Stomach smooth muscle (tissue), 2 donors: ENCODE measurements around the gene ELFN2.

ENCODE experiments used
- H3K27ac ChIP-seq: one replicate; pipeline ENCODE4 v1.7.0; 2013; ENCODE audit warnings: mild to moderate bottlenecking, low read length, inconsistent platforms
- H3K27me3 ChIP-seq, 2 donors: one replicate each; pipeline ENCODE4 v1.7.0; 2013; ENCODE audit warnings: low read length in 2 of 2; ENCODE audit not compliant: insufficient read depth in 2 of 2, control insufficient read depth in 1 of 2
- H3K36me3 ChIP-seq, 2 donors: one replicate each; pipeline ENCODE4 v1.7.0; 2013; ENCODE audit warnings: low read length in 2 of 2; ENCODE audit not compliant: control insufficient read depth in 2 of 2, insufficient read depth in 2 of 2
- H3K4me1 ChIP-seq: one replicate; pipeline ENCODE4 v1.7.0; 2013; ENCODE audit warnings: low read length; ENCODE audit not compliant: control insufficient read depth, insufficient read depth
- H3K4me3 ChIP-seq, 2 donors: one replicate each; pipeline ENCODE4 v1.7.0; 2013; ENCODE audit warnings: low read length in 2 of 2
- H3K9ac ChIP-seq, 2 donors: one replicate each; pipeline ENCODE4 v1.7.0; 2013; ENCODE audit warnings: low read length in 2 of 2, mild to moderate bottlenecking in 1 of 2
- H3K9me3 ChIP-seq, 2 donors: one replicate each; pipeline ENCODE4 v1.7.0; 2013; ENCODE audit warnings: low read length in 2 of 2; ENCODE audit not compliant: control insufficient read depth in 2 of 2
- donor health status: healthy.
- donor health status: Pancreatic carcinoma.

The ELFN2 gene

DNA sequence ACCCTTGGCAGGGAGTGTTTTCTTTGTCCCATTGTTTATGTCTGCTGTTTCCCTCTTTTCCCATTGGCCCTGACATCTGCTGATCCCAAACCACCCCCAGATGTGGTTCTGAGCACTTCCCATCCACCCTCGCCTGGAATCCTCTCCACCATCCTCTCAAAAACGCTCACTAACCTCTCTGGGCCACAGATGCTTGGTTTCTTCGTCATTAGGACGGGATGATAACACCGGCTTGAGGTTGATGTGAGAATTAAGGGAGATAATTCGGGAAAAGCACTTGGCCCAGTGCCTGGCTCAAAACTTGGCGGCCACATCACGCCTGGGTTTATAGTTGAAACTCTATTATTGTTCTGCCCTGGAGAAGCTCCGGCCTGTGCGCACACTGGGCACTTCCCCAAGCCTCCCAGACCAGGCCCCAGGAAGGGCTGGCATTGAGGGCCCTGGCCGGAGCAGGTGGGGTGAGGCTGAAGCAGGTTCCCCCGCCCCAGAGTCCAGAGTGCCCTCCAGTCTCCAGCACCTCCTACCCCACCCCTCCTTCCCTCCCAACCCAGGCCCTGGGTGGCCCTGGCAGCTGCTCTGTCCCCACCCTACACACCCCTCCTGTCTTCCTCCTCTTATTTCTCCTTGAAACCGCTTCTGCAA, 81.3 kb downstream of the ELFN2 start:
- Histone ChIP-seq H3K27me3 (peaks cover 14 to 17% of the 10 kb centered on the region in 2 donors), H3K9ac (no peak overlapping the region), H3K27ac (no peak overlapping the region)

DNA sequence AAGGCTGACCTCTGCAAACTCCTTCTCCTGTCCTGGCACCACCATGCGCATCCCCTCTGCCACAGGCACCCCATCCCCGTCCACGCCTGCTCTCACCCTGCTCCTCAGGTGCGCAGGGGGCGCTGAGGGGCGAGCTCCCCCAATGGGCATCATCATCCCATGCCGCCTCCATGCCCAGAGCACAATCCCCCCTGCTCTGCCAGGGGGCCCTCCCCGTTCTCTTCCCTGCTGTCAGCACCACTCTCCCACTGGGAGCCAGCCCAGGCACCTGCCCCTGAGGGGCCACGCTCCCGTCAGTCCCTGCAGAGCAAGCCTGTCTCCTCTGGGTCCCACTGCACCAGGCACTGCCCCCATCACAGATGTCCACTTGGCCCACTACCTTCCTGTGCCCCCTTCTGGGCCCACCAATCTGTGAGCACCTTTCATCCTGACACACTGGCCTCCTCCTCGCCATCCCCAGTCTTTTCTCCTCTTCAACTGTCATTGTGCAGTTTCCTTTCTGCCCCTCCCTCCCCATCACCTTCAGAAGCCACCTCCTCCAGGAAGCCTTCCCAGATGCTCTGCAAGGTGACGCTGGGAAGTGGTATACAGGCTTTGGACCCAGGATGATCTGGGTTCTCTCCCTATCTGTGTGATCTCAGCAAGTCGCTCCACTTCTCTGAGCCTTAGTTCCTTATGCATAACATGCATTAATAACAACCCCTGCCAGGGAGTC, 82.4 kb downstream of the ELFN2 start:
- Histone ChIP-seq H3K4me3 (no peak overlapping the region), H3K9ac (no peak overlapping the region), H3K36me3 (no peaks in the 10 kb centered on the region), H3K4me1 (peaks cover 3% of the 10 kb centered on the region), H3K27me3 (peaks cover 15 to 17% of the 10 kb centered on the region in 2 donors), H3K9me3 (no peaks in the 10 kb centered on the region), H3K27ac (no peak overlapping the region)

More for the DNA sequence above, 81.3 kb downstream of the ELFN2 start:
- no peak overlapping the region for H3K4me3 ChIP-seq
- no peaks in the 10 kb centered on the region for H3K9me3 ChIP-seq
- H3K36me3 ChIP-seq = no peaks in the 10 kb centered on the region
- peaks cover 3% of the 10 kb centered on the region for H3K4me1 ChIP-seq

DNA sequence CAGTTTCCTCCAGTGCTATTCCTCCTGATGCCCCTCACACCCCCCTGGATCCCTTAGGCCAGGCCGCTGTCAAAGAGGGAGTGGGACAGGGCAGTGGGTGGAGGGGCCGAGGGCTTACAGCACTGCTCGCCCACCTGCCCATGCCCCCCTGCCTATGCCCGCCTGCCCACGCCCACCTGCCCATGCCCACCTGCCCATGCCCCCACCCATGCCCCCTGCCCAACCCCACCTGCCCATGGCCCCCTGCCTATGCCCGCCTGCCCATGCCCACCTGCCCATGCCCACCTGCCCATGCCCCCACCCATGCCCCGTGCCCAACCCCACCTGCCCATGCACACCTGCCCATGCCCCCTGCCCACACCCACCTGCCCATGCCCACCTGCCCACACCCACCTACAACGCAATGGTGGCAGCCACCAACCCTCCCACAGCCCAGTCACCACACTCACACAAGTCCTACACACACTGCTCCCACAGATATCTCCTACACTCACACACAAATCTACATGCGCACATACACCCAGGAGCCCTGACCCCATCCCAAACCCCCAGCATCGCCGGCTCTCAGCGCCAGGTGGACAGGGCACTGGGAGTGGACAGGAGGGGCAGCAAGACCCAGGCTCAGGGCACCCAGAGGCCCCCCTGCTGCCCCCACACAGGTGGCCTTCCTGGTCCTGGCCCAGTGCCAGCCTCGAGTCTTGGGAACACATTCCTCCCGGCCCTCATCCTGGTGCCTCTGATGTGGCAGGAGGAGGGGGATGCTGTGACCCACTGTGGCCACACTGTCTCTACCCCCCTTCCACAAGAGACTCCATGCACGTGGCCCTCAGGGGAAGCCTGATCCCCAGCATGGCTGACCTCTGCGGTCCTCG, 83.2 kb downstream of the ELFN2 start:
- no peaks in the 10 kb centered on the region for H3K36me3 ChIP-seq
- H3K9ac ChIP-seq = no peak overlapping the region
- no peak overlapping the region for H3K4me3 ChIP-seq
- peaks cover 17% of the 10 kb centered on the region in 2 donors for H3K27me3 ChIP-seq
- no peak overlapping the region for H3K27ac ChIP-seq
- peaks cover 3% of the 10 kb centered on the region for H3K4me1 ChIP-seq
- no peaks in the 10 kb centered on the region for H3K9me3 ChIP-seq

DNA sequence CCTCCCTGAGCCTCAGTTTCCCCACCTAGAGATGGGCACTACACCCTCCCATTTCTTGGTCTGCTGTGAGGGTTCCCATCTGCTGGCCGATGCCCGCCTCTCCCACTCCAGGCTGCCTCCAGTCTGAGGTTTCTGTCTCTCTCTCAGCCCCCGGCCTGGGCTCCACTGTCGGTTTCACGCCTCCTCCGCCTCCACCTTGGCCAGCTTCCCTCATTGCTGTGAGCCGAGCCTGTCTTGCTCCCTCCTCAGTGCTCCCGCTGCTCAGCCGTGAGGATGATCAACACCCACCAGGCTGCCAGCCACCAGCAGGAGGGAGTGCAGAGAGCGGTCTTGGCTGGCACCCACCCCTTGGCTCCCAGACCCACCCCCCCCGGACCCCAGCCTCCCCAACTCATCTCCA, 83.9 kb downstream of the ELFN2 start:
- H3K4me1 ChIP-seq = peaks cover 3% of the 10 kb centered on the region
- H3K9ac ChIP-seq = no peak overlapping the region
- peaks cover 21% of the 10 kb centered on the region in 2 donors for H3K27me3 ChIP-seq
- H3K9me3 ChIP-seq = no peaks in the 10 kb centered on the region
- H3K36me3 ChIP-seq = no peaks in the 10 kb centered on the region
- H3K4me3 ChIP-seq = no peak overlapping the region
- H3K27ac ChIP-seq = no peak overlapping the region

DNA sequence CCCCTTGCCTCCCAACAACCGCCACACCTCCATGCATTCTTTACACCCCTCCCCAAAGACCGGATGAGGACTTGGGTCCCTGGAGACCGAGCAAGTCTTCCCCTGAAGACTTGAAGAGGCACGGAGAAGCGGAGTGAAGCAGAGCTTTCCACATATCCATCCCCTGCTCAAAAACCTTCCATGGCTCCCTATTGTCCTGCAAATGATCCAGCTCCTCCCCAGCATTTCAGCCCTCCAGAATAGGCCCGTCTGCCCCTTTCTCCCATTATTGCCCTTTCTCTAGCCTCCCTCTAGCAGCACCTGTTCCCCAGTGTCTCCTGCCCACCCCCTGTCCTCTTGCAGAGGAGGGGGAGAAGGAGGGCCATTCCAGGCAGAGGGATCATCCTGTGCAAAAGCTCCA, 85.2 kb downstream of the ELFN2 start:
- no peaks in the 10 kb centered on the region for H3K9me3 ChIP-seq
- H3K27me3 ChIP-seq = peaks cover 23 to 26% of the 10 kb centered on the region in 2 donors

DNA sequence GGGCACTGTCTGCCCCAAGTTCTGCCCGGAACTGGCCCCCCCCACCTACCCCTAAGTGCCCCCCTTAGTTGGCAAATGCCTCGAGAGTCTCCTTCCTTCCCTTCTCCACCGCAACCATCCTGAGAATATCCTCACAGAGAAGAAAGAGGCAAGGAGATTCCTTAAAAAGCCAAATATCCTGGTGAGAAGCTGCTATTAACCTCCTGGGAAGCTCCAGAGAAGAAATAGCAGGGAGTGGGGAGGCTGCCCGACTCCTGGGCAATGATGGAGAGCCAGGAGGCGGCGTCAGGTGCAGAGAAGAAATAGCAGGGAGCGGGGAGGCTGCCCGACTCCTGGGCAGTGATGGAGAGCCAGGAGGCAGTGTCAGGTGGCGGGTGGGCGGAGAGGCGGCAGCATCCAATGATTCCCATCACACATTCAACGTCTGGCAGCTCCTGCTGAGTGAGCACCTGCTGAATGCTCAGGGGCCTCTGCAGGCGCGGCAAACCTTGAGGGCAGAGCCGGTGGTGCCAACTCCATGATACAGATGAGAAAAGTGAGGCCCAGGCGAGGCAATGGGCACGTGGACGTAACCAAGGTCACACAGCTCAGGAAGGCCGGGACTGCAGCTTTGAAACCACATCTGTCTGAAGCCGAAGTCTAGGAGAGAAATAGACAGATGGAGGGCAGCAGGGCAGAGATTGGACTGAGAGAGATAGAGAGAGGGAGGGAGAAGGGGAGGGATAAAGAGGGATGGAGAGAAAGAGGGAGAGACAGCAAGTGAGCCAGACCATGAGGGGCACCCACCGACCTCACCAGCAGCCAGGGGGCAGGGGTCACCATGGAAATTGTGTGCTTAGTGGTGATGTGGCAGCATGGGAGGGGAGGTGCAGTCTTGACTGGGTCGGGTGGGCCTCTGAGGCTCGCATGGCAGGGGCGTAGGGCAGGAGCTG, 86.7 kb downstream of the ELFN2 start:
- no peak overlapping the region for H3K4me3 ChIP-seq
- H3K27me3 ChIP-seq = peaks cover 29 to 34% of the 10 kb centered on the region in 2 donors
- H3K4me1 ChIP-seq = no peaks in the 10 kb centered on the region
- H3K27ac ChIP-seq = no peak overlapping the region
- H3K9me3 ChIP-seq = no peaks in the 10 kb centered on the region
- H3K9ac ChIP-seq = no peak overlapping the region
- no peaks in the 10 kb centered on the region for H3K36me3 ChIP-seq

More for the DNA sequence above, 85.2 kb downstream of the ELFN2 start:
- Histone ChIP-seq H3K9ac (no peak overlapping the region), H3K4me1 (peaks cover 3% of the 10 kb centered on the region), H3K4me3 (no peak overlapping the region), H3K27ac (no peak overlapping the region), H3K36me3 (no peaks in the 10 kb centered on the region)

DNA sequence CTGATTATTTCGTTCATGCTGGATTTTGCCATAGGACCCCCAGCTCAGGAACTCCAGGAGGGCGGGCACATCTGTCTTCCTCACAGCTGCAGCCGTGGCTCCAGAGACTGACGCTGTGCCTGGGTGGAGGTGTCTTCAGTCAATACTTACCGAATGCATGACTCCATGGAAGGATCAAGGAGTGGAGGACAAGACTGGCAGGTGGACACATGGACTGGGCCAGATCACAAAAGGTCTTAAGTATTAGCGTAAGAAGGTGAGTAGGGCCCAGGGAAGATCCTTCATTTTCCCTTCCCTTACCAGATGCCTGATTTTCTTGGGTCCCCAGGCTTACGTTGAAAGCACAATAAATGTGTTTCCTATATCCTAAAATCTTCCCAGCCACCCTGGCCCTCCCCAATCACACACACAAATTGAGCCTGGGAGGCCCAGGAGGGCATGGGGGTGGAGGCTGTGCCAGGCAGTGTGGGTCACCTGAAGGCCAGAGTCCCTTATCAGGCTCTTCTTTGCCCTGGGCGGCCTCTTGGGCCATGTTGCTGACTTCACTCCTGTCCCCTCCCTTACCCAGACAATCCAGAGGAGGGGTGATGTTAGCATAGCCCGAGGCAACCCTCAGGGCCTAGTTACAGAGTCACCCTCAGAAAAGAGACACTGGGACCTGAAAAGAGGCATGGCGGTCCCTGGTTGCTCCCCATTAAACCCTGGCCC, 88.6 kb downstream of the ELFN2 start:
- Histone ChIP-seq H3K27ac (no peak overlapping the region), H3K9me3 (no peaks in the 10 kb centered on the region), H3K4me3 (no peak overlapping the region), H3K9ac (no peak overlapping the region), H3K36me3 (no peaks in the 10 kb centered on the region), H3K4me1 (no peaks in the 10 kb centered on the region), H3K27me3 (peaks cover 38 to 52% of the 10 kb centered on the region in 2 donors)

DNA sequence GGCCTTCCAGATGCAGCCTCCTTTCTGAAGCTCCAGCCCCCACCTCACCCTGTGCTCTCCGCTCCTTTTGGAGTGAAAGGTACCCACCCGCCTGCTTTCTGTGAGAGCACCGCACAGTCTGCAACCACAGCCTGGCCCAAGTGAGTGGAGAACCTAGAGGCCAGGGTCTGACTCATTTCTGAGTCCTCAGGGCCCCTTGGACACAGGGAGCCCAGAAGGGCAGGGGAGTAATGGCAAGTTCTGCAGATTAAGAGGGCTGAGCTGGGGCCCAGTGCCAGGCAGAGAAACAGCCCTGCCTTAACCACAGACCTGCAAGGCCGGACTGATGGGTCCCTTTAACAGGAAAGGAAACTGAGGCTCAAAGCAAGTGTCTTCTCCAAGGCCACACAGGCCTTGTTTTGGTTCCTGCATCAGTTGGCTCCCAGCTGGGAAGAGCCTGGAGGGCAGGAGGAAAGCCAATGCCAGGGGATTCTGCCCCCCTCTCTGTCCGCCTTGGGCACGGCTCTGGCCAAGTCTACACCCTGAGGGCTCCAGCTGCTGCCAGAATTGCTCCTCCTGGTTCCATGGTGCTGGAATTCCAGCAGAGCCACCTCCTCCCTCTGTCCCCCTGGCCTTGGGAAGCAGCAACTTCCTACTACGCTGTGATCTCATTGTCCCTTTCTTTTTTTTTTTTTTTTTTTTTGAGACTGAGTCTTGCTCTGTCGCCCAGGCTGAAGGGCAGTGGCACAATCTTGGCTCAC, 89.9 kb downstream of the ELFN2 start:
- peaks cover 42 to 56% of the 10 kb centered on the region in 2 donors for H3K27me3 ChIP-seq

DNA sequence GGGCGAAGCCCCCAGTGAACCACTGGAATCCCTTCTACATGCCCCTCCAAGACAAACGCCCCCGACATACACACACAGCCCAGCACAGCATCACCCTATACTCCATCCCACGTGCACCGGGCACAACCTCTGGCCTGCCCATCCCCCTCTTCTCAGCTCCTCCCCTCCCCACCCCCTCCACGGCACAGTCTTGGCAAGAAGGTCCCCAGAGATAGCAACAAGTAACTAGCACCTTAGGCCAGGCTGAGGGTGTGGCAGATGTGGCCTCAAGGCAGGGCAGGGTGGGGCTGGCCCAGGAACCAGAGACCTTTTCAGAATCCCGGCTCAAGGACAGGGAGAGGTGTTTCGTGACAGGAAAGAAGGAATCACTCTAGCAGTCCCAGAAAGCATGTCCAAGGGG, 90.7 kb downstream of the ELFN2 start:
- H3K36me3 ChIP-seq = no peaks in the 10 kb centered on the region
- no peak overlapping the region for H3K9ac ChIP-seq
- H3K9me3 ChIP-seq = no peaks in the 10 kb centered on the region
- peaks cover 45 to 58% of the 10 kb centered on the region in 2 donors for H3K27me3 ChIP-seq
- no peaks in the 10 kb centered on the region for H3K4me1 ChIP-seq
- no peak overlapping the region for H3K27ac ChIP-seq
- H3K4me3 ChIP-seq = no peak overlapping the region

More for the DNA sequence above, 89.9 kb downstream of the ELFN2 start:
- Histone ChIP-seq H3K27ac (no peak overlapping the region), H3K4me3 (no peak overlapping the region), H3K9ac (no peak overlapping the region), H3K9me3 (no peaks in the 10 kb centered on the region), H3K36me3 (no peaks in the 10 kb centered on the region), H3K4me1 (no peaks in the 10 kb centered on the region)
